ENCODE data around the gene MAP7D3. TPM values are rescaled to one million over a fixed set of nuclear protein-coding genes. Genes with fewer than 3 reads are reported as not detected.
"Not testable (repeated sequence)": the region's sequence is repeated elsewhere in the genome, so short reads cannot be mapped to it uniquely, and the experiment has no call there.

The MAP7D3 gene
- 10 to 100 TPM; 18.7 to 19.0 TPM for total RNA-seq
- polyA plus RNA-seq: 6.2 TPM

- Histone ChIP-seq H3K36me3 (ENCODE audit: insufficient read depth, low read length) (no peaks in the 10 kb centered on the region), H3K27me3 (ENCODE audit: insufficient read depth, low read length, poor library complexity, severe bottlenecking) (no peaks in the 10 kb centered on the region), H3K27ac (ENCODE audit: low read depth, low read length) (peak within 1 kb of the TSS; percentile 47), H3K4me1 (ENCODE audit: insufficient read depth, low read length) (no peaks in the 10 kb centered on the region), H3K9me3 (ENCODE audit: low read length) (no peaks in the 10 kb centered on the region), H3K4me3 (ENCODE audit: low read length) (peak within 1 kb of the TSS; percentile 45)
- H3K36me3 Mint-ChIP-seq: peaks cover 0 to 8% (median 0%) of the 10 kb centered on the region in 3 donors
- peak; percentile 51 to 76 (median 70) for DNase-seq
- peaks cover 0 to 6% of the 10 kb centered on the region in 2 donors for H3K27me3 Mint-ChIP-seq
- H3K4me1 Mint-ChIP-seq: peaks cover 0 to 14% (median 4%) of the 10 kb centered on the region in 3 donors
- no peaks in the 10 kb centered on the region for H3K9me3 Mint-ChIP-seq
- ChIA-PET POLR2A (interaction anchor here (0.5 kb wide), 1 partner anchor 17 kb away, joined by 3 read pairs; no protein-coding TSS in a partner anchor), CTCF (no interaction called here)
- peak within 1 kb of the TSS in 7 of 8 donors; percentile 61 to 97 (median 92) for H3K27ac Mint-ChIP-seq
- H3K4me3 Mint-ChIP-seq: peak within 1 kb of the TSS; percentile 86 to 96 (median 94)
Observed at GRCh38 chrX:136251041-136251991, at the start of gene MAP7D3. Gene MAP7D3 (minus strand): TSS chrX:136251400. CDS start chrX:136251358, 42 bp downstream.

- DNase-seq; CTCF ChIA-PET; H3K4me3 ChIP-seq (ENCODE audit: low read length); H3K4me1 Mint-ChIP-seq; POLR2A ChIA-PET; H3K27ac ChIP-seq (ENCODE audit: low read depth, low read length); H3K9me3 Mint-ChIP-seq; H3K9me3 ChIP-seq (ENCODE audit: low read length); H3K4me3 Mint-ChIP-seq; H3K27ac Mint-ChIP-seq; H3K36me3 ChIP-seq (ENCODE audit: insufficient read depth, low read length); H3K27me3 ChIP-seq (ENCODE audit: insufficient read depth, low read length, poor library complexity, severe bottlenecking); H3K4me1 ChIP-seq (ENCODE audit: insufficient read depth, low read length); H3K36me3 Mint-ChIP-seq: not testable (repeated sequence)
- peaks cover 7 to 19% of the 10 kb centered on the region in 2 donors for H3K27me3 Mint-ChIP-seq
Observed at GRCh38 chrX:136300721-136301120, 49.5 kb upstream of the MAP7D3 start, which contains the start of gene ADGRG4. Gene ADGRG4 (plus strand): TSS chrX:136300963. CDS start chrX:136308778, 7,815 bp downstream.

- H3K27ac ChIP-seq (ENCODE audit: low read depth, low read length): no peak overlapping the region
- Mint-ChIP-seq H3K4me1 (no peaks in the 10 kb centered on the region), H3K4me3 (no peak overlapping the region), H3K36me3 (no peaks in the 10 kb centered on the region), H3K27me3 (peaks cover 6 to 14% of the 10 kb centered on the region in 2 donors), H3K27ac (no peak overlapping the region), H3K9me3 (peaks cover 0 to 3% (median 0%) of the 10 kb centered on the region in 5 donors)
- H3K36me3 ChIP-seq (ENCODE audit: insufficient read depth, low read length): no peaks in the 10 kb centered on the region
- no peaks in the 10 kb centered on the region for H3K9me3 ChIP-seq (ENCODE audit: low read length)
- H3K27me3 ChIP-seq (ENCODE audit: insufficient read depth, low read length, poor library complexity, severe bottlenecking): no peaks in the 10 kb centered on the region
- no peak overlapping the region for H3K4me3 ChIP-seq (ENCODE audit: low read length)
- no peaks in the 10 kb centered on the region for H3K4me1 ChIP-seq (ENCODE audit: insufficient read depth, low read length)
- no peak for DNase-seq
- ChIA-PET POLR2A (no interaction called here), CTCF (no interaction called here)
Observed at GRCh38 chrX:136295380-136295779, 44.2 kb upstream of the MAP7D3 start.

- Histone ChIP-seq H3K4me3 (ENCODE audit: low read length) (no peak overlapping the region), H3K9me3 (ENCODE audit: low read length) (no peaks in the 10 kb centered on the region), H3K27me3 (ENCODE audit: insufficient read depth, low read length, poor library complexity, severe bottlenecking) (no peaks in the 10 kb centered on the region), H3K27ac (ENCODE audit: low read depth, low read length) (no peak overlapping the region), H3K4me1 (ENCODE audit: insufficient read depth, low read length) (no peaks in the 10 kb centered on the region), H3K36me3 (ENCODE audit: insufficient read depth, low read length) (no peaks in the 10 kb centered on the region)
- DNase-seq: no peak
- Mint-ChIP-seq H3K36me3 (no peaks in the 10 kb centered on the region), H3K9me3 (no peaks in the 10 kb centered on the region), H3K4me3 (no peak overlapping the region), H3K27ac (no peak overlapping the region), H3K27me3 (peaks cover 6 to 16% of the 10 kb centered on the region in 2 donors), H3K4me1 (no peaks in the 10 kb centered on the region)
- ChIA-PET CTCF (no interaction called here), POLR2A (no interaction called here)
Observed at GRCh38 chrX:136292656-136293055, 41.5 kb upstream of the MAP7D3 start.

GRCh38 chrX:136291824-136292223, 40.6 kb upstream of the MAP7D3 start:
- Mint-ChIP-seq H3K27ac (peak overlapping the region in 1 of 8 donors; percentile 61), H3K9me3 (no peaks in the 10 kb centered on the region), H3K36me3 (no peaks in the 10 kb centered on the region), H3K27me3 (peaks cover 6 to 16% of the 10 kb centered on the region in 2 donors), H3K4me3 (no peak overlapping the region), H3K4me1 (no peaks in the 10 kb centered on the region)
- H3K9me3 ChIP-seq (ENCODE audit: low read length): no peaks in the 10 kb centered on the region
- no peak overlapping the region for H3K27ac ChIP-seq (ENCODE audit: low read depth, low read length)
- no peaks in the 10 kb centered on the region for H3K4me1 ChIP-seq (ENCODE audit: insufficient read depth, low read length)
- no peaks in the 10 kb centered on the region for H3K27me3 ChIP-seq (ENCODE audit: insufficient read depth, low read length, poor library complexity, severe bottlenecking)
- DNase-seq: no peak
- ChIA-PET CTCF (no interaction called here), POLR2A (no interaction called here)
- H3K4me3 ChIP-seq (ENCODE audit: low read length): no peak overlapping the region
- no peaks in the 10 kb centered on the region for H3K36me3 ChIP-seq (ENCODE audit: insufficient read depth, low read length)

GRCh38 chrX:136286375-136286774, 35.2 kb upstream of the MAP7D3 start:
- H3K4me1 ChIP-seq (ENCODE audit: insufficient read depth, low read length); H3K4me1 Mint-ChIP-seq; CTCF ChIA-PET; H3K4me3 ChIP-seq (ENCODE audit: low read length); POLR2A ChIA-PET; H3K4me3 Mint-ChIP-seq; DNase-seq; H3K27me3 ChIP-seq (ENCODE audit: insufficient read depth, low read length, poor library complexity, severe bottlenecking); H3K36me3 ChIP-seq (ENCODE audit: insufficient read depth, low read length); H3K9me3 Mint-ChIP-seq; H3K9me3 ChIP-seq (ENCODE audit: low read length); H3K36me3 Mint-ChIP-seq; H3K27ac Mint-ChIP-seq; H3K27ac ChIP-seq (ENCODE audit: low read depth, low read length): not testable (repeated sequence)
- peaks cover 0 to 13% of the 10 kb centered on the region in 2 donors for H3K27me3 Mint-ChIP-seq

- ChIA-PET POLR2A (no interaction called here), CTCF (no interaction called here)
- Histone ChIP-seq H3K27me3 (ENCODE audit: insufficient read depth, low read length, poor library complexity, severe bottlenecking) (no peaks in the 10 kb centered on the region), H3K4me3 (ENCODE audit: low read length) (no peak overlapping the region), H3K4me1 (ENCODE audit: insufficient read depth, low read length) (no peaks in the 10 kb centered on the region), H3K27ac (ENCODE audit: low read depth, low read length) (no peak overlapping the region), H3K36me3 (ENCODE audit: insufficient read depth, low read length) (no peaks in the 10 kb centered on the region), H3K9me3 (ENCODE audit: low read length) (no peaks in the 10 kb centered on the region)
- no peak for DNase-seq
- H3K27me3 Mint-ChIP-seq: peaks cover 0 to 10% of the 10 kb centered on the region in 2 donors
- H3K4me3 Mint-ChIP-seq: no peak overlapping the region
- H3K4me1 Mint-ChIP-seq: no peaks in the 10 kb centered on the region
- H3K27ac Mint-ChIP-seq: no peak overlapping the region
- no peaks in the 10 kb centered on the region for H3K9me3 Mint-ChIP-seq
- H3K36me3 Mint-ChIP-seq: no peaks in the 10 kb centered on the region
Observed at GRCh38 chrX:136275553-136275952, 24.4 kb upstream of the MAP7D3 start.

GRCh38 chrX:136273986-136274385, 22.8 kb upstream of the MAP7D3 start:
- peaks cover 0 to 10% of the 10 kb centered on the region in 2 donors for H3K27me3 Mint-ChIP-seq
- no peaks in the 10 kb centered on the region for H3K4me1 Mint-ChIP-seq
- ChIA-PET CTCF (no interaction called here), POLR2A (no interaction called here)
- no peaks in the 10 kb centered on the region for H3K4me1 ChIP-seq (ENCODE audit: insufficient read depth, low read length)
- no peak overlapping the region for H3K27ac Mint-ChIP-seq
- no peak overlapping the region for H3K27ac ChIP-seq (ENCODE audit: low read depth, low read length)
- no peaks in the 10 kb centered on the region for H3K9me3 Mint-ChIP-seq
- H3K27me3 ChIP-seq (ENCODE audit: insufficient read depth, low read length, poor library complexity, severe bottlenecking): no peaks in the 10 kb centered on the region
- no peaks in the 10 kb centered on the region for H3K36me3 Mint-ChIP-seq
- DNase-seq: no peak
- H3K4me3 ChIP-seq (ENCODE audit: low read length): no peak overlapping the region
- no peak overlapping the region for H3K4me3 Mint-ChIP-seq
- H3K36me3 ChIP-seq (ENCODE audit: insufficient read depth, low read length): no peaks in the 10 kb centered on the region
- H3K9me3 ChIP-seq (ENCODE audit: low read length): no peaks in the 10 kb centered on the region

Measured in CD8-positive, alpha-beta memory T cell (primary cell).